Stimulated activated CD4-positive, alpha-beta T cell treated with anti-CD3 and anti-CD28 coated beads, TNF-alpha, amount 100 ng/mL, for 24 hours (primary cell): ENCODE data around the gene HTR3B.
"Not testable (repeated sequence)": the region's sequence is repeated elsewhere in the genome, so short reads cannot be mapped to it uniquely, and the experiment has no call there.

Experiments
- DNase-seq, 3 experiments: peaks; one replicate each; pipeline ENCODE4 v3.0.0-alpha.2; 2020; ENCODE audit warnings: low read depth in 3 of 3

The HTR3B gene, protein sequence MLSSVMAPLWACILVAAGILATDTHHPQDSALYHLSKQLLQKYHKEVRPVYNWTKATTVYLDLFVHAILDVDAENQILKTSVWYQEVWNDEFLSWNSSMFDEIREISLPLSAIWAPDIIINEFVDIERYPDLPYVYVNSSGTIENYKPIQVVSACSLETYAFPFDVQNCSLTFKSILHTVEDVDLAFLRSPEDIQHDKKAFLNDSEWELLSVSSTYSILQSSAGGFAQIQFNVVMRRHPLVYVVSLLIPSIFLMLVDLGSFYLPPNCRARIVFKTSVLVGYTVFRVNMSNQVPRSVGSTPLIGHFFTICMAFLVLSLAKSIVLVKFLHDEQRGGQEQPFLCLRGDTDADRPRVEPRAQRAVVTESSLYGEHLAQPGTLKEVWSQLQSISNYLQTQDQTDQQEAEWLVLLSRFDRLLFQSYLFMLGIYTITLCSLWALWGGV

DNA sequence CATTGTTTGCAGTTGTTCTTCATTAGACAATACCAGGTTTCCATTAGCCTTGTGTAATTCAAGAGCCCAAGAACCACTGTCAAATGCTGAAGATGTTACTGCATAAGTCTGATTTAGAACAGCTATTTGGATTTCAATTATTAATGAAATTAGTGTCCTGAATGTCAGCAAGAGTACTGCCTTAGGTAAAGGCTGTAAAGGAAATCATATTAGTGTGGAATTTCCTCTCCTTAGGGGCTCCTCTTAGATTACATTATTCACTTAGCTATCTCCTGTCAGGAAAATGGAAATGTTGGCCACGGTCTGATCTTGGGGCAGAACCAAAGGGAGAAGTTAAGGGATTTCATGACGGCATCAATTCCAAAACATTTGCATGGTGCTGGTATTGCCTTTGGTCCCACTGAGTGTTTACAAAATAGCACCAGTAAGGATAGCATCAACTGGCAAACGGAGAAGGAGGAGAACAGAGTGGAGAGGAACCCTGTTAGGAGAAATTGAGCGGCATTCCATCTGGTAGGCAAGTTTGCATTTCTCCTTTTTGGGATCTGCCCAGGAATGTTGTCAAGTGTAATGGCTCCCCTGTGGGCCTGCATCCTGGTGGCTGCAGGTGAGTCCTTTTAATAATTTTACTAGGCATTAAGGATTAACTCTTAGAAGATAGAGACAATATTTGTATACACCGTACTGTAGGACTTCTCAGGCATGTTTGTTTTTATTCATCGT, at the start of gene HTR3B:
HTR3B (plus strand) TSS at position 418 of the 723 bp plus-strand sequence; CDS start at position 556, 138 bp downstream.
- no peak for DNase-seq

DNA sequence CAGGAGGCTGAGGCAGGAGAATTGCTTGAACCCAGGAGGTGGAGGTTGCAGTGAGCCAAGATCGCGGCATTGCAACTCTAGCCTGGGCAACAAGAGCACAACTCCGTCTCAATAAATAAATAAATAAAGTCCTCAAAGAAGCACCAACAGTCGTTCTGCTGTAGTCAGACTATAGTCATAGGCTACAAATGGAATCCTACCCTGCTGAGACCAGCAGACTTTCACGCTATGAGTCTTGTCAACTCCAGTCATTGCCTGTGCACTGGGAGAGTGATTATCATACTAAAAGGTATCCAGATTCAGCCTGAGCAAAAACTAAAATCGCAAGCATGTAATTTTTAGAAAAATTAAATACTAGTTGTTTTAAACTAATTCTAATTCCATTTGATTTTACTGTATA, 48.8 kb upstream of the HTR3B start:
- no peak for DNase-seq

DNA sequence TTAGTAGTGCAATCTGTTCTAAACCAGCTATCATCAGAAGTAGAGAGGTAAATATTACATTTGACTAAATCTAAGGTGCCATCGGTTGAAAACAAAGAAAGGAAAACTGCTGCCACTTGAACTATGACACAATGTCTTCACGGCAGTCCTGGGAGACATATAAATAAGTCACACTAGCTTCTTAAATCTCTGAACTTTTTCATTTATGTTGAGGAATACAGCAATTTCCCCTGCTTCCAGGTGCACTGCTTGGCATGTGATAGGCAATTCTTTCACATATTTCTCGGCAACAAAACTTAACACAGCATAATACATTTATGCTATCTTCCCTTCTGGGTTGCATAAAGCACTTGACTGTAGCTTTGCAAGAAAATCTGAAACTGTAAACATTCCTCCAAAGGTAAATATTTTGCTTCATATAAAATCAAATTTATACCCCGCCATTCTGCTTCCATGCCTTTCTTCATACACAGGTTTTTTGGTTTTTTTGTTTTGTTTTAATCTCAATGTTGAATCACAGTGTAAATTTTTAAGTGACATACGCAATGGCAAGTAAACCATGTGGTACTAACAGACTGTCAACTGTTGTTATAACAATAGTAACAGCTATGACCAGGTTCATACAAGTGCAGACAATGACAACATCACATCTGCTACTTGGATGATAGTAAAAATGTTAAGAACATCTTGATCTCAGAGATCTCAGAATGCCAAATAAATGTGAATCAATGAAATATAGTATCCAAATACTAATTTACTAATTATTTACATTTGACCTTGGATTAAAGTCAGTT, 47.4 kb upstream of the HTR3B start:
- no peak for DNase-seq

DNA sequence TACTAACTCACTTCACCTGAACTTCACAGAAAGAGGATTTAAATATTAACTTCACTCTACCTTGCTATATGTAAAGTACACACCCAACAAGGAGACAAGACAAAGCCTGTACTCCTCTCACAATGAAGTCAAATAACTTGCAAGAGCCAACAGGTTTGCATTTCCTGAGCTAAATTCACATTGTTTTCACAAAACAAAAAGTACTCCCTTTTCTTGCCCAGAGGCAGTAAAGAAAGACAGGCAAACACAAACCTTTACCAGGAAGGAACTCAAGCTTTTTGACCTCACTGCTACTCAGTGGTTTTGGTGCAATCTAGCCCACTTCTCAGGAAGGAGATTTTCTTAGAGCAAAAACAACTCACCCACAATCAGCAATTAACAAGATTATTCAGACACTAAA, 44.9 kb upstream of the HTR3B start:
- DNase-seq, result no peak

DNA sequence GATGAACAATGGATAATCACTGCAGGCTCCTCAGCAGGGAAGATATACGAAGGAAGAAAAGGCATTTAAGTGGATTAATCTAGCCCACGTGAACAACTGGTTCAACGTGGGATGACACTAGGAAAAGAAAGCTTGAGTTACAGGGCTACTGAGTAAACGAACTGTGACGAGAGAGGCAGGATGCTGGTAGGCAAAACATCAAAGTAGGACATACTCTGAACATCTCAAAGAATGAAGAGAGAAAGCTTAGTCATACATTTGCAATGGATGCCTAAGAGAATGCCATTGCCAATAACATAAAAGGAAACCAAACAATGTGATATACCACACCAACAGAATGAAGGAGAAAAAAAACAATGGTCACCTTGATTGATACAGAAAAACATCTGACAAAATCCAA, 42.2 kb upstream of the HTR3B start:
- no peak for DNase-seq

DNA sequence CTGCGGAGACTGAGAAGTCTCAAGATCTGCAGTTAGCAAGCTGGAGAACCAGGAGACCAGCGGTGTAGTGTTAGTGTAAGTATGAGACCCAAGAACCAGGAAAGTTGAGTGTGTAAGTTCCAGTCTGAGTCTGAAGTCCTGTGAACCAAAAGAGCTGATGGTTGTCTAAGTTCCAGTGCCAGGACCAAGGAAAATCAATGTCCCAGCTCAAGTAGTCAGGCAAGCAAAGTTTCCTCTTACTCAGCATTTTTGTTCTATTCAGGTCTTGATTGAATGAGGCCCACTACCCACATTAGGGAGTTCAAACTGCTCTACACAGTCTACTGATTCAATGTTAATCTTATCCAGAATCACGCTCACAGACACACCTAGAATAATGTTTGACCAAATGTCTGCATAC, 40.2 kb upstream of the HTR3B start:
- no peak for DNase-seq

DNA sequence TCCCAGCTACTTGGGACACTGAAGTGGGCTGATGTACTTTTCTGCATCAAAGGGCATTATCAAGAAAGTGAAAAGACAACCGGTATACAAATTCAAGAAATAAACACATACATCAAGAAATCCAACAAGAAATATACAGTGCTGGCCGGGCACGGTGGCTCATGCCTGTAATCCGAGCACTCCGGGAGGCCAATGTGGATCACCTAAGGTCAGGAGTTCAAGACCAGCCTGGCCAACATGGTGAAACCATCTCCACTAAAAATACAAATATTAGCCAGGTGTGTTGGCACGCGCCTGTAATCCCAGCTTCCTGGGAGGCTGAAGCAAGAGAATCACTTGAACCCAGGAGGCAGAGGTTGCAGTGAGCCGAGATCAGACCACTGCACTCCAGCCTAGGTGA, 38.7 kb upstream of the HTR3B start:
- no peak for DNase-seq

DNA sequence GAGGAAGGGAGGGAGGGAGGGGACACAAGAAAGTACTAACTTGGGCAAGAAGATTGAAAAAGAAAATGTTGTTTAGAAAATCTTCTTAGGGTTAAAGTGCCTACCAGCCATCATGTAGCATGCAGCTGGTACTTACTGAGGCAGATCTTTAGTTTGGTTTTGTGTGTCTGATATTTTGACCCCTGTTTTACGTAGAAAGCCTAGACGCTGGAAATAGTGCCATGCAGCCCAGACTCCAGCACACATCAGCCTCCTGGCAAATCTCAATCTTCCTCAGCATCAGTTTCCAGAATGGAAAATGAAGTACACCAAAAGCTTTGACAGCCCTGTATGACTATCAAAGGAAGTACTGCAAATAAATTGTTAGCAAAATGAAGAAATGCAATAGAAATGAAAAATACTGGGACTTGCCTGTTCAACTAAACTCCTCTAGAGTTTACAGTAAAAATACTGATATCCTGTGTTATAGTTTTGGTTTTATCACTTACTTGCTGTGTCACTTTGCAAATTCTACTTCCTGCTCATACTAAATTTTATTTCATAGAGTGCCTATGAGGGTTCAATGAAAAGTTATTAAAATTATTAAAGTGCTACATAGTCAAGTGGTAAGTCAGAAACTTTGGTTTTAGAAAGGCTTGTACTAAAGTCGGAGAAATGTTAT, 36.6 kb upstream of the HTR3B start:
- no peak for DNase-seq

DNA sequence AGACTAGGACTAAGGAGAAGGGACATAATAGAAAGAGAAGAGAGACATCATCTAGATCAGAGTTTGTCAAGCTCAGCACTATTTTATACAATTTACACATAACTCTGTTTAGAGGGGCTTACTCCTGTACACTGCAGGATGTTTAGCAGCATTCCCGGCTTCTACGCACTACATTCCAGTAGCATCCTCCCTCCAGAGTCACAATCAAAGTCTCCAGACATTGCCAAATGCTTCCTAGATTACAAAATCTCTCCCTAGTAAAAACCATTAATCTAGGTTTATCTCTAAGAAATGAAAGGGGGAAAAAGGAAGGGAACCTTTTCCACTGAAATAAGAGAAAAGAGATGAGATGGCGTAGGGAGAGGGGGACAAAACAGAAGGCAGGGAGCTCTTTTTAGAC, 33.3 kb upstream of the HTR3B start:
- no peak for DNase-seq

DNA sequence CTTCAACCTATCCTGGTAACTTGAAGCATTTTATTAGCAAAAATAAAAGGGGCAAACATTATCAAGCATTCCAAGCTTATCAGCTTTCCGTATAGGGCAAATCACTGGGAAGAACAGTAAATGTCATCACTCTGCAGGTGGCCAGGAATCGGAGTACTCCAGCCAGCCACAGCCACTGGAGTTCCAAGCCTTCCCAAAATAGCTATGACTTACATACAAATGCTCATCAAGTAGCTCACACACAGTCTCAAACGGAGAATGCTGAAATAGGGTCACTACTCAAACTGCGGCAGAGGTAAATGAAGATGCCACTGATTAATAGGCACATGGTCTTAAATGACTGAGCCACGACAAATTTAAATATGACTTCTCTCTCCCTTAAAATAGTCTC, 31.4 kb upstream of the HTR3B start:
- no peak for DNase-seq

DNA sequence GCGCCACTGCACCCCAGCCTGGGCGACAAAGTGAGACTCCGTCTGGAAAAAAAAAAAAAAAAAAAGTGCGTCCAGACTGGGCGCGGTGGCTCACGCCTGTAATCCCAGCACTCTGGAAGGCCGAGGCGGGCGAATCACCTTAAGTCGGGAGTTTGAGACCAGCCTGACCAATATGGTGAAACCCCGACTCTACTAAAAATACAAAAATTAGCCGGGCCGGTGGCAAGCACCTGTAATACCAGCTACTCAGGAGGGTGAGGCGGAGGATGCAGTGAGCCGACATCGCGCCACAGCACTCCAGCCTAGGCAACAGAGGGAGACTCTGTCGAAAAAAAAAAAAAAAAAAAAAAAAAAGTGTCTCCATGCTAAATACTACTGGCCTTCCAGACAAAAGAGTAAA, 30.5 kb upstream of the HTR3B start:
- no peak for DNase-seq

DNA sequence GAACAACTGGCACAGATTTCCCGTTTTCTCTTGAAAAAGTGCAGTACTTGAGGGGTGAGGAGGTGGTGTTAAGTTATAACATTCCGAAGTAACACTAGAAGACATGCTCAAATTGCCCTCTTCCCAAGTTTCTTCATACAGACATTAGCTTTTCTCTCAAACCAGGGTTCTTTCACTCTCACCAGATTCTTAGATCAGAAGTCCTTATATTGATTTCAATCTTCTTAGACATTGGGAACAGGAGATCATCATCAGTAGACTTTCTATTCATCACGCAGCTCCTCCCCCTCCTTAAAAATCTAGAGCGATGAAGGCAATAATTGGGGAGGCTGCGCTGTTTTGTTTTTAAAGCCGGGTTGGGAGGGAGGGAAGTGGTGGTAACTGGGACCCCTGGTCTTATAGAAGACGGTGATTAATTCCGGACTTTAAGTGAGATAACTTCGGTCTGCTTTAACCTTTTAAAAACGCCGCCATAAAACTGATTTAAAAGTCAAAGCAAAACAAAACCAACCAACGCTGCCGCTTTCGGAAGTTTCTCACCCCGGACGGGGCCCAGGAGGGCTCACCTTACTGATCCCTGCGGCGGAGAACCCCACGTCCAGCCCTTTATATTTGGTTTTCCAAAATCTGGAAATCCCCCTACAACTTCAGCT, 29.9 kb upstream of the HTR3B start:
- peak in 1 of 3 experiments; percentile 6 for DNase-seq

DNA sequence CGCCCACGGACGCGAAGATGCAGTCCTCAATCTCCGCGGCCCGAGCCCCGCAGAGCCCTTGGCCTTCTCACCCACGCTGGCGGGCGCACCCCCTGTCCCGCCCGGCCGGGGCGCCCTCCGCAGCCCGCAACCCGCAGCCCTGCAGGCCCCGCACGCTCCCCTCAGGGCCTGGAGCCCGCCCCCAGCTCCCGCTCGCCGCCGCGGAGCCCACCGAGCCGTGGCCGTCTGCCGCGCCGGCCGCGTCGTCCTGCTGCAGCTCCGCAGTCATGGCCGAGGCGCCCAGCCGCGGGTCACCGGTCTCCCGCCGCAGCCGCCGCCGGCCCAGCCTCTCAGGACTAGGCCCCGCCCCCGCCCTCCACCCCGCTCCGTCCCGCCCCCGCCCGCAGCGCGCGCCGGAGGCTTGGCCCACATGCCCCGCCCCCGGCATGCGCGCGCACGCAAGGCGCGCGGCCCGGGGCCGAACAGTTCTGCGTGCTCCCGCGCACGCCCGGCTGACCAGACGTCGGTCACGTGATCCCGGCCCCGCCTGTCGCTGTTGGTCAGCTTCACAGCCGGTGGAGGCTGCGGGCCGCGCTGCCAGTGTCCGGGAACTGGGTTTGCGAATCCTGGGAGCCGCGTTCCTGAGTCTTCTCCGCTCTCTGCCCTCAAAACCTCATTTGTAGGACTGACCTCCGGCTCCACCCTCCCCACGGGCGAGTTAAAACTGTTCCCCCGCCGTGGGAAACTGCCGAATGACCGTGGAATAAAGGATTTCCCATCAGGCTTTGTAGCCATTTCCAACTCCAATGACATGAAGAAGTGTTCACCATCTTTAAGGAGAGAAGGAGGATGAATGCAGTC, 29.1 kb upstream of the HTR3B start, which contains the start of gene USP28:
USP28 (minus strand) TSS at position 339 of the 840 bp plus-strand sequence; CDS start at position 268, 71 bp downstream.
- DNase-seq, result peak; percentile 38 to 79 (median 59)

DNA sequence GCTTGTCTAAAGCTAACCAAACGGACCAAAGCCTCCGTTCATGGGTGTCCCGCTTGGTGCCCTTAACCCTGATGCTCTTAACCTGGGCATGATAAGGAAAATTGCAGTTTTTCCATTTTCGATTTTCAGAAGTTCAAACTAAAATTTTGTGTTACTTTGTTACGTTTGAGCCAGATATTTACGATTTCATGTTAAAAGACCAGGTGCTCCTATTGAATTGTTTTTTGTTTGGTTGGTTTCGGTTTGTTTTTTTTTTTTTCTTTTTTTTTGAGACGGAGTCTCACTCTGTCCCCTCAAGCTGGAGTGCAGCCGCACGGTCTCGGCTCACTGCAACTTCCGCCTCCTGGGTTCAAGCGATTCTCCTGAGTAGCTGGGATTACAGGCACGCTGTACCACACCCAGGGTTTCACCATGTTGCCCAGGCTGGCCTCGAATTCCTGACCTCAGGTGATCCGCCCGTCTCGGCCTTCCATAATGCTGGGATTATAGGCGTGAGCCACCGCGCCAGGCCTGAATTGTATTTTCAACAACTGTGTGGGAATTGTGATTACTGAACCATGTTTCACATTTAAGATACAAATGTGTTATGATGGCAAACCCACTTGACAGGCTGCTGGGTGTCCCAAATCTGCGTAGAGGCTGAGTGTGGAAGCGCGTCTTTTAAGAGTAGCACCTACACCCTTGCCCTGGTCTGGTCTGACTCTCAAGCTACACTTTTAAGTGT, 28.4 kb upstream of the HTR3B start:
- no peak for DNase-seq

DNA sequence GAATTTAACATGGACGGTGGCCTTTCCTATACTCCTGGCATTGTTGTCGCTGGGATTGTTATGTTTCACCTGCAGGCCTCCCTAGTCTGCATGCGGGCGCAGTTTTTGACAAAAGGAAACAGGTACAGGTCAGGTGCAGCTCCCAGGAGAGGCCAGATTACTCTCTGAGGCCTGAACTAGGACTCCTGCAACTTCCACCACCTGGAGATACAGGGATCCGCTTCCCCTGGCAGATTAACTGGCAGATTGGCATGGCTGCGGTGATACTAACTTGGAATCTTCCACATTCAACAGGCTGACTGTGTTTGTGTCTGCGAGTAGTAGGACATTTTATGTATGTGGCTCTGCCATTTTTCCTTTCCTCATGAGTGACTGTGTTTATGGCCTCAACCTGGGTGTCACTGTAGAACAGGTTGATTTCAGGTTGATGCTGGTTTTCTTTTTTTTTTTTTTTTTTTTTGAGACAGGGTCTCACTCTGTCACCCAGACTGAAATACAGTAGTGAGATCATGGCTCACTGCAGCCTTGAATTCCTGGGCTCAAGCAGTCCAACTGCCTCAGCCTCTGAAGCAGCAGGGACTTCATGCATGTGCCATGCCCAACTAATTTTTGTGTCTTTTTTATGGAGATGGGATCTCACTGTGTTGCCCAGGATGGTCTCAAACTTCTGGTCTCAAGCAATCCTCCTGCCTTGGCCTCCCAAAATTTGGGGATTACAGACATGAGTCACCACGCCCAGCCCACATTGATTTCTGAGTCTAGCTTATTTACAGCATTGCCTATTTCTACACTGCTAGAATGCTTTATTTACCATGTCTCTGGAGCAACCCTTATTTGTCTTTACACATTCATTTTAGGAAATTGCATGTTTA, 27.6 kb upstream of the HTR3B start:
- DNase-seq, result no peak

DNA sequence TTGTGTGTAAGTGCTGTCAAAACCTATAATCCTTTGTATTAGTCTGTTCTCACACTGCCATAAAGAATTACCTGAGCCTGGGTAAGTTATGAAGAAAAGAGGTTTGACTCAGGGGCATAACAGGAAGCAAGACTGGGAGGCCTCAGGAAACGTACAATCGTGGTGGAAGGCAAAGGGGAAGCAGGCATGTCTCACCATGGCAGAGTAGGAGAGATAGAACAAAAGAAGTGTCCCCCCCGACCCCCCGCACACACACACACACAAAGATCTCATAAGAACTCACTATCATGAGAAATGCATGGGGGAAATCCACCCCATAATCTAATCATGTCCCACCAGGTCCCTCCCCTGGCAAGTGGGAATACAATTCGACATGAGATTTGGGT, 26.9 kb upstream of the HTR3B start:
- DNase-seq, result no peak

DNA sequence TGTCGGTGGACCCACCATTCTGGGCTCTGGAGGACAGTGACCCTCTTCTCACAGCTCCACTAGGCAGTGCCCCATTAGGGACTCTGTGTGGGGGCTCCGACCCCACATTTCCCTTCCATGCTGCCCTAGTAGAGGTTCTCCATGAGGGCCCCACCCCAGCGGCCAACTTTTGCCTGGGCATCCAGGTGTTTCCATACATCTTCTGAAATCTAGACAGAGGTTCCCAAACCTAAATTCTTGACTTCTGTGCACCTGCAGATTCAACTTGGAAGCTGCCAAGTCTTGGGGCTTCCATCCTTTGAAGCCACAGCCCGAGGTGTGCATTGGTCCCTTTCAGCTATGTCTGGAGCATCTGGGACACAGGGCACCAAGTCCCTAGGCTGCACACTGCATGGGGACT, 25.1 kb upstream of the HTR3B start:
- not testable (repeated sequence) for DNase-seq

DNA sequence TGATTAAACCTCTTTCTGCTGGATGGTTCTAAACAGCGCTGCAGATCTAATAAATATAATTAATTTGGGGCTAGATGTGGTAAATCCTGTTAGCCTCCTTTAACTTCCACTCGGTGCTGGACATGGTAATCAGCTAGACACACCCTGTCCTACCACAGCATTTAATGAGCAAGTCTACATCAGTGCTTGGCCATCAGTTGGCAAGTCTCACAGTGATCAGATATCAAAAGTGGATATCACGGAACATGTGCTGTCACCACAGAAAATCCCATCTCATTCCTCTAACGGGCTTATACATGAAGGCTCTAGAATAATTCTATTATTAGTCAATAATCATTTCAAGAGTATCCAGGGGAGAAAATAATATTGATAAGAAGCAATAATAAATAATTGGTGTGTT, 23.6 kb upstream of the HTR3B start:
- DNase-seq, result no peak

DNA sequence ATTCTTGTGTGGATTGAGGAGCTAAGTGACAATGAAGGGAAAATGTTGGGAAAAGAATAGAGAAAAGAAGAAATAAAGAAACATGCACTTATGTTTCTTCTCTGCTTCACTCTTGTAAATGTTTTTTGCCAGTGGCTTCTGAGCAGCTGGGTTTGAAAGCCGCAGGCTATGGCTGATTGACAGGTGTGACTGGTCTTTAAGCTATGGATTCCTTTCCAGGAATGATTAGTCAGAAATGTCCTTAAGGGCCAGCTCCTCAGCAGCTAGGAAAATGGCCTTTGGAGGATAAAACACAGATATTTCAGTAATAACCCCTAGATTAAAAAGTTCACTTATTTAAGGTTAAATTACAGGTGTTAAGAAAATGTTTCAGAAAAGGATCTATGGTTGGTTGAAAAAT, 22.7 kb upstream of the HTR3B start:
- DNase-seq, result no peak
